ENCODE data around the gene ALOX5. TPM values are rescaled to one million over a fixed set of nuclear protein-coding genes. Genes with fewer than 3 reads are reported as not detected.

Gene ALOX5
- total and polyA plus RNA-seq, 2 experiments from 2014 or later: 3.7 to 5.4 TPM

DNA sequence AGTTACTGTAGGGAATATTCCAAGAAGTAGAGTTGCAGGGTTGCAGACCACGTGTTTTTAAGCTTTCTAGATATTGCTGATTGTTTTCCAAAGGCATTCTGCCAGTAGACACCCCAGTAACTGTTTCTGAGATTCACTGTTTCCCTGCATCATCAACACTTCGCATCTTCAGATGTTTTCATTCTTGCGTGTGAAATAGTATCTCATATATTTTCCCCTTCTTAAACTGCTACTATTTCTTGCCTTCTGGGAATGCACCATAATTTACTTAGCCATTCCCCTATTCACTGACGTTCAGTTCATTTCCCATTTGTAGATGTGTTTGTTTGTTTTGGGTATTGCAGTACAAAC is 30.7 kb downstream of the ALOX5 start:
- H3K27me3 Mint-ChIP-seq (ENCODE audit: insufficient read depth, low read depth, poor library complexity): peaks cover 4% of the 10 kb centered on the region
- no peaks in the 10 kb centered on the region for H4K20me1 ChIP-seq (replicated peaks; ENCODE audit: insufficient read depth)
- peaks cover 8% of the 10 kb centered on the region for H3K9me3 Mint-ChIP-seq
- DNase-seq (ENCODE audit: low spot score) (no peak), ATAC-seq (no peak)
- H3K36me3 Mint-ChIP-seq (ENCODE audit: low read depth): no peaks in the 10 kb centered on the region
- H3K4me3 ChIP-seq: no peak overlapping the region
- H3K36me3 ChIP-seq (ENCODE audit: insufficient read depth): no peaks in the 10 kb centered on the region
- H3F3A ChIP-seq (replicated peaks; ENCODE audit: low read depth): no peaks in the 10 kb centered on the region
- TF ChIP-seq CREB1 (CRISPR knock-in tag; IDR thresholded peaks at IDR 0.05; ENCODE audit: low read depth): no peak
- TF ChIP-seq ZNF331 (CRISPR knock-in tag; IDR thresholded peaks at IDR 0.05; ENCODE audit: low read depth): no peak
- TF ChIP-seq JUNB (IDR thresholded peaks at IDR 0.05; ENCODE audit: unreplicated experiment): no peak
- TF ChIP-seq ZNF114 (CRISPR knock-in tag; IDR thresholded peaks at IDR 0.05): no peak
- TF ChIP-seq NANOG (IDR thresholded peaks at IDR 0.05; ENCODE audit: borderline replicate concordance): no peak
- TF ChIP-seq, protein P1, sequence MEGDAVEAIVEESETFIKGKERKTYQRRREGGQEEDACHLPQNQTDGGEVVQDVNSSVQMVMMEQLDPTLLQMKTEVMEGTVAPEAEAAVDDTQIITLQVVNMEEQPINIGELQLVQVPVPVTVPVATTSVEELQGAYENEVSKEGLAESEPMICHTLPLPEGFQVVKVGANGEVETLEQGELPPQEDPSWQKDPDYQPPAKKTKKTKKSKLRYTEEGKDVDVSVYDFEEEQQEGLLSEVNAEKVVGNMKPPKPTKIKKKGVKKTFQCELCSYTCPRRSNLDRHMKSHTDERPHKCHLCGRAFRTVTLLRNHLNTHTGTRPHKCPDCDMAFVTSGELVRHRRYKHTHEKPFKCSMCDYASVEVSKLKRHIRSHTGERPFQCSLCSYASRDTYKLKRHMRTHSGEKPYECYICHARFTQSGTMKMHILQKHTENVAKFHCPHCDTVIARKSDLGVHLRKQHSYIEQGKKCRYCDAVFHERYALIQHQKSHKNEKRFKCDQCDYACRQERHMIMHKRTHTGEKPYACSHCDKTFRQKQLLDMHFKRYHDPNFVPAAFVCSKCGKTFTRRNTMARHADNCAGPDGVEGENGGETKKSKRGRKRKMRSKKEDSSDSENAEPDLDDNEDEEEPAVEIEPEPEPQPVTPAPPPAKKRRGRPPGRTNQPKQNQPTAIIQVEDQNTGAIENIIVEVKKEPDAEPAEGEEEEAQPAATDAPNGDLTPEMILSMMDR (conservative IDR thresholded peaks at IDR 0.05; ENCODE audit: low read depth in 2 of 2): no peak
- TF ChIP-seq, protein P2, sequence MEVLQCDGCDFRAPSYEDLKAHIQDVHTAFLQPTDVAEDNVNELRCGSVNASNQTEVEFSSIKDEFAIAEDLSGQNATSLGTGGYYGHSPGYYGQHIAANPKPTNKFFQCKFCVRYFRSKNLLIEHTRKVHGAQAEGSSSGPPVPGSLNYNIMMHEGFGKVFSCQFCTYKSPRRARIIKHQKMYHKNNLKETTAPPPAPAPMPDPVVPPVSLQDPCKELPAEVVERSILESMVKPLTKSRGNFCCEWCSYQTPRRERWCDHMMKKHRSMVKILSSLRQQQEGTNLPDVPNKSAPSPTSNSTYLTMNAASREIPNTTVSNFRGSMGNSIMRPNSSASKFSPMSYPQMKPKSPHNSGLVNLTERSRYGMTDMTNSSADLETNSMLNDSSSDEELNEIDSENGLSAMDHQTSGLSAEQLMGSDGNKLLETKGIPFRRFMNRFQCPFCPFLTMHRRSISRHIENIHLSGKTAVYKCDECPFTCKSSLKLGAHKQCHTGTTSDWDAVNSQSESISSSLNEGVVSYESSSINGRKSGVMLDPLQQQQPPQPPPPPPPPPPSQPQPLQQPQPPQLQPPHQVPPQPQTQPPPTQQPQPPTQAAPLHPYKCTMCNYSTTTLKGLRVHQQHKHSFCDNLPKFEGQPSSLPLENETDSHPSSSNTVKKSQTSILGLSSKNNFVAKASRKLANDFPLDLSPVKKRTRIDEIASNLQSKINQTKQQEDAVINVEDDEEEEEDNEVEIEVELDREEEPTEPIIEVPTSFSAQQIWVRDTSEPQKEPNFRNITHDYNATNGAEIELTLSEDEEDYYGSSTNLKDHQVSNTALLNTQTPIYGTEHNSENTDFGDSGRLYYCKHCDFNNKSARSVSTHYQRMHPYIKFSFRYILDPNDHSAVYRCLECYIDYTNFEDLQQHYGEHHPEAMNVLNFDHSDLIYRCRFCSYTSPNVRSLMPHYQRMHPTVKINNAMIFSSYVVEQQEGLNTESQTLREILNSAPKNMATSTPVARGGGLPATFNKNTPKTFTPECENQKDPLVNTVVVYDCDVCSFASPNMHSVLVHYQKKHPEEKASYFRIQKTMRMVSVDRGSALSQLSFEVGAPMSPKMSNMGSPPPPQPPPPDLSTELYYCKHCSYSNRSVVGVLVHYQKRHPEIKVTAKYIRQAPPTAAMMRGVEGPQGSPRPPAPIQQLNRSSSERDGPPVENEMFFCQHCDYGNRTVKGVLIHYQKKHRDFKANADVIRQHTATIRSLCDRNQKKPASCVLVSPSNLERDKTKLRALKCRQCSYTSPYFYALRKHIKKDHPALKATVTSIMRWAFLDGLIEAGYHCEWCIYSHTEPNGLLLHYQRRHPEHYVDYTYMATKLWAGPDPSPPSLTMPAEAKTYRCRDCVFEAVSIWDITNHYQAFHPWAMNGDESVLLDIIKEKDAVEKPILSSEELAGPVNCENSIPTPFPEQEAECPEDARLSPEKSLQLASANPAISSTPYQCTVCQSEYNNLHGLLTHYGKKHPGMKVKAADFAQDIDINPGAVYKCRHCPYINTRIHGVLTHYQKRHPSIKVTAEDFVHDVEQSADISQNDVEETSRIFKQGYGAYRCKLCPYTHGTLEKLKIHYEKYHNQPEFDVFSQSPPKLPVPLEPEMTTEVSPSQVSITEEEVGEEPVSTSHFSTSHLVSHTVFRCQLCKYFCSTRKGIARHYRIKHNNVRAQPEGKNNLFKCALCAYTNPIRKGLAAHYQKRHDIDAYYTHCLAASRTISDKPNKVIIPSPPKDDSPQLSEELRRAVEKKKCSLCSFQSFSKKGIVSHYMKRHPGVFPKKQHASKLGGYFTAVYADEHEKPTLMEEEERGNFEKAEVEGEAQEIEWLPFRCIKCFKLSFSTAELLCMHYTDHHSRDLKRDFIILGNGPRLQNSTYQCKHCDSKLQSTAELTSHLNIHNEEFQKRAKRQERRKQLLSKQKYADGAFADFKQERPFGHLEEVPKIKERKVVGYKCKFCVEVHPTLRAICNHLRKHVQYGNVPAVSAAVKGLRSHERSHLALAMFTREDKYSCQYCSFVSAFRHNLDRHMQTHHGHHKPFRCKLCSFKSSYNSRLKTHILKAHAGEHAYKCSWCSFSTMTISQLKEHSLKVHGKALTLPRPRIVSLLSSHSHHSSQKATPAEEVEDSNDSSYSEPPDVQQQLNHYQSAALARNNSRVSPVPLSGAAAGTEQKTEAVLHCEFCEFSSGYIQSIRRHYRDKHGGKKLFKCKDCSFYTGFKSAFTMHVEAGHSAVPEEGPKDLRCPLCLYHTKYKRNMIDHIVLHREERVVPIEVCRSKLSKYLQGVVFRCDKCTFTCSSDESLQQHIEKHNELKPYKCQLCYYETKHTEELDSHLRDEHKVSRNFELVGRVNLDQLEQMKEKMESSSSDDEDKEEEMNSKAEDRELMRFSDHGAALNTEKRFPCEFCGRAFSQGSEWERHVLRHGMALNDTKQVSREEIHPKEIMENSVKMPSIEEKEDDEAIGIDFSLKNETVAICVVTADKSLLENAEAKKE (CRISPR knock-in tag; IDR thresholded peaks at IDR 0.05): no peak
- TF ChIP-seq STAT1 (IDR thresholded peaks at IDR 0.05; ENCODE audit: unreplicated experiment): no peak
- TF ChIP-seq, protein P3, sequence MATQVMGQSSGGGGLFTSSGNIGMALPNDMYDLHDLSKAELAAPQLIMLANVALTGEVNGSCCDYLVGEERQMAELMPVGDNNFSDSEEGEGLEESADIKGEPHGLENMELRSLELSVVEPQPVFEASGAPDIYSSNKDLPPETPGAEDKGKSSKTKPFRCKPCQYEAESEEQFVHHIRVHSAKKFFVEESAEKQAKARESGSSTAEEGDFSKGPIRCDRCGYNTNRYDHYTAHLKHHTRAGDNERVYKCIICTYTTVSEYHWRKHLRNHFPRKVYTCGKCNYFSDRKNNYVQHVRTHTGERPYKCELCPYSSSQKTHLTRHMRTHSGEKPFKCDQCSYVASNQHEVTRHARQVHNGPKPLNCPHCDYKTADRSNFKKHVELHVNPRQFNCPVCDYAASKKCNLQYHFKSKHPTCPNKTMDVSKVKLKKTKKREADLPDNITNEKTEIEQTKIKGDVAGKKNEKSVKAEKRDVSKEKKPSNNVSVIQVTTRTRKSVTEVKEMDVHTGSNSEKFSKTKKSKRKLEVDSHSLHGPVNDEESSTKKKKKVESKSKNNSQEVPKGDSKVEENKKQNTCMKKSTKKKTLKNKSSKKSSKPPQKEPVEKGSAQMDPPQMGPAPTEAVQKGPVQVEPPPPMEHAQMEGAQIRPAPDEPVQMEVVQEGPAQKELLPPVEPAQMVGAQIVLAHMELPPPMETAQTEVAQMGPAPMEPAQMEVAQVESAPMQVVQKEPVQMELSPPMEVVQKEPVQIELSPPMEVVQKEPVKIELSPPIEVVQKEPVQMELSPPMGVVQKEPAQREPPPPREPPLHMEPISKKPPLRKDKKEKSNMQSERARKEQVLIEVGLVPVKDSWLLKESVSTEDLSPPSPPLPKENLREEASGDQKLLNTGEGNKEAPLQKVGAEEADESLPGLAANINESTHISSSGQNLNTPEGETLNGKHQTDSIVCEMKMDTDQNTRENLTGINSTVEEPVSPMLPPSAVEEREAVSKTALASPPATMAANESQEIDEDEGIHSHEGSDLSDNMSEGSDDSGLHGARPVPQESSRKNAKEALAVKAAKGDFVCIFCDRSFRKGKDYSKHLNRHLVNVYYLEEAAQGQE (IDR thresholded peaks at IDR 0.05; ENCODE audit: unreplicated experiment): no peak
- TF ChIP-seq, protein P4, sequence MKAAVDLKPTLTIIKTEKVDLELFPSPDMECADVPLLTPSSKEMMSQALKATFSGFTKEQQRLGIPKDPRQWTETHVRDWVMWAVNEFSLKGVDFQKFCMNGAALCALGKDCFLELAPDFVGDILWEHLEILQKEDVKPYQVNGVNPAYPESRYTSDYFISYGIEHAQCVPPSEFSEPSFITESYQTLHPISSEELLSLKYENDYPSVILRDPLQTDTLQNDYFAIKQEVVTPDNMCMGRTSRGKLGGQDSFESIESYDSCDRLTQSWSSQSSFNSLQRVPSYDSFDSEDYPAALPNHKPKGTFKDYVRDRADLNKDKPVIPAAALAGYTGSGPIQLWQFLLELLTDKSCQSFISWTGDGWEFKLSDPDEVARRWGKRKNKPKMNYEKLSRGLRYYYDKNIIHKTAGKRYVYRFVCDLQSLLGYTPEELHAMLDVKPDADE (IDR thresholded peaks at IDR 0.05): no peak
- TF ChIP-seq EZH2 (IDR thresholded peaks at IDR 0.05; ENCODE audit: low read depth, unreplicated experiment): no peak
- TF ChIP-seq POLR2AphosphoS5 (IDR thresholded peaks at IDR 0.05; ENCODE audit: low read depth): no peak
- no peak for TF ChIP-seq EZH2phosphoT487 (IDR thresholded peaks at IDR 0.05; ENCODE audit: unreplicated experiment)
- peaks cover 20% of the 10 kb centered on the region for H3K4me1 ChIP-seq (ENCODE audit: insufficient read depth)
- H3K27me3 ChIP-seq (ENCODE audit: insufficient read depth): no peaks in the 10 kb centered on the region
- H3K27ac Mint-ChIP-seq: no peak overlapping the region
- peaks cover 5% of the 10 kb centered on the region; the same call in 1 of the 2 replicates for H3K9me2 ChIP-seq (ENCODE audit: insufficient read depth)
- no peak overlapping the region for H3K27ac ChIP-seq (ENCODE audit: low read depth)
- H2AFZ ChIP-seq: no peak overlapping the region
- H3K4me1 Mint-ChIP-seq: peaks cover 30% of the 10 kb centered on the region
- no peak overlapping the region for H3K4me3 Mint-ChIP-seq
- no peak overlapping the region for H3K4me2 ChIP-seq
- no peaks in the 10 kb centered on the region for H3K79me2 ChIP-seq (replicated peaks; ENCODE audit: insufficient read depth)

Data from GM23338 (cell line).